B cell (primary cell): Measurements from ENCODE around the gene TIFAB. TPM values are rescaled to one million over a fixed set of nuclear protein-coding genes. Genes with fewer than 3 reads are reported as not detected.

Source experiments
- ATAC-seq: fragments of 200-7000 bp; cut with Tn5 transposase; one replicate; pipeline ENCODE4 v1.10.0; 2021; ENCODE audit warnings: low read depth, mild to moderate bottlenecking, moderate number of reproducible peaks, moderate library complexity
- CTCF ChIA-PET: fragments of 350-600 bp; sonication (Branson Sonifier 250); formaldehyde crosslinking; loops from one replicate; lab custom pipeline; 2021; ENCODE audit warnings: antibody characterized with exemption, inconsistent platforms; lab: Charles Lee
- POLR2A ChIA-PET: fragments of 350-600 bp; sonication (Branson Sonifier 250); formaldehyde crosslinking; loops from one replicate; lab custom pipeline; 2021; ENCODE audit warnings: antibody characterized with exemption; lab: Charles Lee
- DNase-seq: peaks from one replicate; pipeline ENCODE4 v3.0.0; 2013
- H2AFZ ChIP-seq: 2 replicates; pipeline ENCODE4 v1.6.1; 2012; ENCODE audit warnings: mild to moderate bottlenecking, low read depth, low read length; ENCODE audit not compliant: insufficient read depth, poor library complexity, severe bottlenecking
- H3K27ac ChIP-seq, 2 donors: 1 replicate in 1 of 2; 2 replicates in 1 of 2; pipeline ENCODE4 v1.5.1; 2012 to 2013; ENCODE audit warnings: low read length in 2 of 2, mild to moderate bottlenecking in 2 of 2, moderate library complexity in 1 of 2
- H3K27me3 ChIP-seq, 4 experiments: fragments of 200-600 bp in 1 of 4; sonication (generic) in 1 of 4; replicated peaks in 1 of 4; 1 replicate in 2 of 4; 2 replicates in 2 of 4; pipeline versions ENCODE4 v1.6.1 to v1.7.0; 2013 to 2016; ENCODE audit warnings: low read length in 3 of 4, mild to moderate bottlenecking in 2 of 4, mixed read lengths in 1 of 4, moderate library complexity in 1 of 4; ENCODE audit not compliant: insufficient read depth in 4 of 4, control insufficient read depth in 3 of 4; ENCODE audit errors: control extremely low read depth in 1 of 4
- H3K36me3 ChIP-seq, 2 experiments: replicated peaks in 1 of 2; 1 replicate in 1 of 2; 2 replicates in 1 of 2; pipeline versions ENCODE4 v1.6.1 to v1.7.1; 2013; ENCODE audit warnings: low read length in 1 of 2; ENCODE audit not compliant: insufficient read depth in 2 of 2, control insufficient read depth in 1 of 2; ENCODE audit errors: control extremely low read depth in 1 of 2, extremely low read depth in 1 of 2
- H3K4me1 ChIP-seq, 2 donors: fragments of 200-600 bp in 1 of 2; sonication (generic) in 1 of 2; 1 replicate in 1 of 2; 2 replicates in 1 of 2; pipeline versions ENCODE4 v1.5.1 to v1.6.1; 2013 to 2017; ENCODE audit warnings: low read length in 2 of 2; ENCODE audit not compliant: control insufficient read depth in 2 of 2, insufficient read depth in 2 of 2
- H3K4me2 ChIP-seq: replicated peaks from 2 replicates; pipeline ENCODE3; 2012; ENCODE audit warnings: mild to moderate bottlenecking, low read depth, low read length; ENCODE audit not compliant: poor library complexity, severe bottlenecking
- H3K4me3 ChIP-seq, 5 experiments: fragments of 200-600 bp in 1 of 5; sonication (generic) in 1 of 5; 1 replicate in 3 of 5; 2 replicates in 2 of 5; pipeline versions ENCODE4 v1.5.1 to v1.7.0; 2011 to 2016; ENCODE audit warnings: low read length in 4 of 5, mild to moderate bottlenecking in 4 of 5, low read depth in 2 of 5, control low read depth in 1 of 5, moderate library complexity in 1 of 5; ENCODE audit not compliant: insufficient read depth in 1 of 5; ENCODE audit errors: control extremely low read depth in 1 of 5, extremely low read depth in 1 of 5
- H3K79me2 ChIP-seq: fragments of 200-600 bp; sonication (generic); one replicate; pipeline ENCODE4 v1.6.0; 2016; ENCODE audit warnings: low read length; ENCODE audit not compliant: control insufficient read depth, insufficient read depth
- H3K9ac ChIP-seq: fragments of 200-600 bp; sonication (generic); 2 replicates; pipeline ENCODE4 v1.6.1; 2017; ENCODE audit warnings: mild to moderate bottlenecking, low read length, moderate library complexity
- H3K9me3 ChIP-seq, 3 donors: one replicate each; pipeline versions ENCODE4 v1.6.1 to v1.7.1; 2013; ENCODE audit warnings: low read length in 2 of 3; ENCODE audit not compliant: control insufficient read depth in 2 of 3, insufficient read depth in 1 of 3; ENCODE audit errors: control extremely low read depth in 1 of 3
- H4K20me1 ChIP-seq: 2 replicates; pipeline ENCODE4 v1.6.0; 2012; ENCODE audit warnings: mild to moderate bottlenecking, low read length; ENCODE audit not compliant: insufficient read depth, control insufficient read depth, poor library complexity, severe bottlenecking
- H3K27ac Mint-ChIP-seq: one replicate; pipeline ENCODE4 v1.8.0; 2021; ENCODE audit warnings: mixed read lengths
- H3K27me3 Mint-ChIP-seq: one replicate; pipeline ENCODE4 v1.8.0; 2021; ENCODE audit warnings: mixed read lengths
- H3K4me1 Mint-ChIP-seq: one replicate; pipeline ENCODE4 v1.8.0; 2021; ENCODE audit warnings: mixed read lengths
- H3K4me3 Mint-ChIP-seq: one replicate; pipeline ENCODE4 v1.8.0; 2021; ENCODE audit warnings: mixed read lengths
- H3K9me3 Mint-ChIP-seq: one replicate; pipeline ENCODE4 v1.8.0; 2022; ENCODE audit warnings: mixed read lengths; ENCODE audit not compliant: insufficient read depth
- CTCF ChIP-seq: fragments of 200-600 bp; IDR thresholded peaks from one replicate; pipeline ENCODE4 v1.8.0; 2022; ENCODE audit warnings: antibody characterized with exemption, mild to moderate bottlenecking
- EZH2 ChIP-seq: IDR thresholded peaks from 2 replicates; pipeline ENCODE4 v1.6.1; 2012; ENCODE audit warnings: borderline replicate concordance, low read depth, mild to moderate bottlenecking, moderate library complexity, low read length; ENCODE audit not compliant: insufficient read depth, poor library complexity, severe bottlenecking
- WGBS: methylation state at CpG from one replicate; pipeline ENCODE4 v1.1.5; 2013; ENCODE audit warnings: missing lambda C conversion rate; ENCODE audit not compliant: insufficient coverage; 5-methylcytosine and 5-hydroxymethylcytosine counted together
- intact Hi-C: fragments of 100-400 bp; cut with micrococcal nuclease; formaldehyde crosslinking; loops from one replicate; pipeline ENCODE4 v1.10.0; 2022
- polyA plus RNA-seq: library from polyadenylated mRNA; depleted of rRNA; stranded (reverse); fragments of >200 nt; gene quantifications from 2 replicates; pipeline ENCODE4 v1.2.3, GENCODE V29; 2012
- total RNA-seq, 2 donors: library from RNA; stranded (reverse); fragments of 120-200 nt in 1 of 2; gene quantifications; 1 replicate in 1 of 2; 2 replicates in 1 of 2; pipeline versions ENCODE4 v1.2.3 to v1.2.4, GENCODE V29; 2013 to 2022

The TIFAB gene
- total and polyA plus RNA-seq, 2 donors (not counting 1 experiment from before 2014, with no cell fraction given): not detected

DNA sequence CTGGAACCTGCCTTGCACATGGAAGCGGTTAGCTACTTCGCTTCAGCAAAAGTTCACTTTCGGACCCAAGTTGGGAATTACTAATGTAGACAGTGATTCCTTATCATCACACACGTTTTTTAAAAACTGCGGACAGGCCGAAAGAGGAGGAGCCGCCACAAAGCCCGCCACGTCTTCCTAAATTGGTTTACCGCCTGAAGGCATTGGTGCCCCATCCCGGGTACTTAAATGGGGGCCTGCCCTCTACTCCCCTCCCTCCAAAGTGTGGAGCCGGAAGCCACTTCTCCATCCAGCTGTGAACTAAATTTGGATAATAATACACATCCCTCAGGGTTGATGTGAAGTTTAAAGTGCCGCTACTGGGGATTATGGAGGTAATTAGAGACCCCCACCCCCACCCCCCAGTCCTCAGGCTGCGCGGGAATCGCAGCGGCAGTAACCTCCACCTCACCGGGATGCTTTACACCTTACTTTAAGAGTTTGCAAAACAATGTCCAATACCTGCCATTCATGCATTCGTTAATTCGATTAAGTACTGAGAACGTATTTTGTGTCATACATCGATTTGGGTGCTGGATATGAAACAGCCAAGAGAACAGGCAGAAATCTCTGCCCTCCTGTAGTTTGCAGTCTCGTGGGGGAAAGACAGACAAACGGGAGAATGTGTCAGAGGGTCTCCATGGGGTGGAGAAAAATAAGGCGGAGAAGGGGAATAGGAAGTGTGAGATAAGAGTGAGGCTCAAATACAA is 52.2 kb downstream of the TIFAB start:
- TF ChIP-seq EZH2: no peak
- no peak for TF ChIP-seq CTCF
- Mint-ChIP-seq H3K27ac (peak overlapping the region; percentile 92), H3K4me3 (peak overlapping the region; percentile 92), H3K27me3 (peaks cover under 1% of the 10 kb centered on the region), H3K4me1 (peaks cover 40% of the 10 kb centered on the region), H3K9me3 (no peaks in the 10 kb centered on the region)
- H3K9ac ChIP-seq: peak overlapping the region; percentile 83
- CTCF ChIA-PET: interaction anchor here (0.7 kb wide), 1 partner anchor 26 kb away, joined by 3 read pairs; no protein-coding TSS in a partner anchor
- H3K36me3 ChIP-seq: no peaks in the 10 kb centered on the region
- no peaks in the 10 kb centered on the region for H3K27me3 ChIP-seq
- H2AFZ ChIP-seq: peak overlapping the region; percentile 97
- POLR2A ChIA-PET: no interaction called here
- H3K79me2 ChIP-seq: peaks cover 38% of the 10 kb centered on the region
- H4K20me1 ChIP-seq: peaks cover 10% of the 10 kb centered on the region
- peak overlapping the region; percentile 90 for H3K4me2 ChIP-seq
- no peak for DNase-seq
- peaks cover 0 to 7% (median 2%) of the 10 kb centered on the region in 3 donors for H3K9me3 ChIP-seq
- H3K27ac ChIP-seq: peak overlapping the region; percentile 81 to 92
- no peak for ATAC-seq
- peaks cover 30 to 32% of the 10 kb centered on the region in 2 donors for H3K4me1 ChIP-seq
- 19% methylated on average over 12 of the region's 25 CpGs for WGBS
- intact Hi-C loops: loop anchor here (2.0 to 5.0 kb wide), 2 partner anchors 495 to 732 kb away; partner anchors contain the start of genes PCBD2 and SMAD5
- H3K4me3 ChIP-seq: peak overlapping the region; percentile 26 to 80 (median 72)
